ENCODE results near the gene PRRG3. TPM values are rescaled to one million over a fixed set of nuclear protein-coding genes. Genes with fewer than 3 reads are reported as not detected.
"Not testable (repeated sequence)": the region's sequence is repeated elsewhere in the genome, so short reads cannot be mapped to it uniquely, and the experiment has no call there.

Gene PRRG3
- total RNA-seq, 1 donor from 2014 or later, result 1.4 TPM

- Histone ChIP-seq H3K36me3 (no peaks in the 10 kb centered on the region), H3K4me3 (no peak overlapping the region), H3K4me1 (no peaks in the 10 kb centered on the region), H3K27me3 (no peaks in the 10 kb centered on the region), H3K9me3 (no peaks in the 10 kb centered on the region), H3K27ac (no peak overlapping the region)
- DNase-seq (no peak), ATAC-seq (no peak)
- TF ChIP-seq CTCF (IDR thresholded peaks at IDR 0.05), result no peak
- intact Hi-C loops (cut with DNase I), result no loop called here
These were observed 7.6 kb upstream of the PRRG3 start for GRCh38 chrX:151687635-151688034.

- DNase-seq (no peak), ATAC-seq (no peak)
- no peaks in the 10 kb centered on the region for H3K36me3 ChIP-seq
- H3K4me3 ChIP-seq, result no peak overlapping the region
- intact Hi-C loops (cut with DNase I), result no loop called here
- no peak overlapping the region for H3K27ac ChIP-seq
- no peaks in the 10 kb centered on the region for H3K9me3 ChIP-seq
- H3K4me1 ChIP-seq, result no peaks in the 10 kb centered on the region
- H3K27me3 ChIP-seq, result no peaks in the 10 kb centered on the region
- TF ChIP-seq CTCF (IDR thresholded peaks at IDR 0.05), result no peak
These were observed 6.6 kb upstream of the PRRG3 start for GRCh38 chrX:151688695-151689094.

DNA sequence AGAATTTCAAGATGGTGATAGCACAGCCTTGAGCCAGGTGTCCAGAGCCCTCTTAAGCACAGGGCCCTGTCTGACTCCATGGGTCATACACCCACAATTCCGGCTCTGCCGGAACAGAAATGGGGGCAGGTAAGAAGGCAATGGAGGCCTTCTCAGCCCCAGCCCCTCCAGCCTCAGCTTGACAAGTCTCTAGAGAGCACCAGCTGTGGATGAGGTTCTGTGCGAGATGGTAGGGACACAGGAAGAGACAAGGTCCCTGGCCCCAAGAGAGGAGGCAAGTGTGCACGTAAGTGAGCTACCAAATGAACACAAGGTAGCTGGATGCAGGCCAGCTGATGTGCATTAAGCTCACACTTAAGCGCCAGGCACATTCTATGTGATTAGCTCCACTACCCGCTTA, 2.4 kb upstream of the PRRG3 start:
- intact Hi-C loops (cut with DNase I), result no loop called here
- DNase-seq, result no peak

DNA sequence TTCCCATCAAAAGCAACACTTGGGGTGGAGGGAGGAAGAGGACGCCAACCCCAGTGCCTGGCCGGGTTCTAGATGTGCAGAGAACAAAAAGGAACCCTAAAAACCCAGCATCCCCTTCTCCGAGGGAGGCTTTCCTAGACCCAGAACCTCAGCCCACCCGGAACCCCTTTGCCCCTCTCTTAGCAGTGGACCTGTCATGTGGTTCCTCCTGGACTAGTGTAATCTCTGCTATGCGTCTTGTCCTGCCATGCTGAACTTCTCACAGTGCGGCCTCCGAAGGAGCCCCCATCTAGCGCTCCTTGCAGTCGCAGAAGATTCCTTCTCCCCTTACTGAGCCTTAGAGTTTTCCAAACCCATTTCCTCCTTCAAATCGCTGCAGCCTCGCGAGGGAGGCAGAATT, 1.1 kb upstream of the PRRG3 start:
- TF ChIP-seq CTCF (IDR thresholded peaks at IDR 0.05), result no peak
- Histone ChIP-seq H3K4me1 (no peaks in the 10 kb centered on the region), H3K27ac (no peak overlapping the region), H3K4me3 (no peak overlapping the region), H3K36me3 (no peaks in the 10 kb centered on the region), H3K9me3 (no peaks in the 10 kb centered on the region), H3K27me3 (no peaks in the 10 kb centered on the region)
- no peak for ATAC-seq
- intact Hi-C loops (cut with DNase I), result no loop called here
- no peak for DNase-seq

More for the DNA sequence above, 2.4 kb upstream of the PRRG3 start:
- Histone ChIP-seq H3K4me3 (no peak overlapping the region), H3K36me3 (no peaks in the 10 kb centered on the region), H3K4me1 (no peaks in the 10 kb centered on the region), H3K27me3 (no peaks in the 10 kb centered on the region), H3K9me3 (no peaks in the 10 kb centered on the region), H3K27ac (no peak overlapping the region)
- no peak for TF ChIP-seq CTCF (IDR thresholded peaks at IDR 0.05)
- ATAC-seq, result no peak

GRCh38 chrX:151695583-151696340, 504 bp downstream of the PRRG3 start:
- no peaks in the 10 kb centered on the region for H3K4me1 ChIP-seq
- no peaks in the 10 kb centered on the region for H3K36me3 ChIP-seq
- no peak overlapping the region for H3K27ac ChIP-seq
- no peak for TF ChIP-seq CTCF (IDR thresholded peaks at IDR 0.05)
- H3K4me3 ChIP-seq, result no peak overlapping the region
- intact Hi-C loops (cut with DNase I), result no loop called here
- H3K27me3 ChIP-seq, result no peaks in the 10 kb centered on the region
- no peak for DNase-seq
- H3K9me3 ChIP-seq, result no peaks in the 10 kb centered on the region
- ATAC-seq, result no peak

DNA sequence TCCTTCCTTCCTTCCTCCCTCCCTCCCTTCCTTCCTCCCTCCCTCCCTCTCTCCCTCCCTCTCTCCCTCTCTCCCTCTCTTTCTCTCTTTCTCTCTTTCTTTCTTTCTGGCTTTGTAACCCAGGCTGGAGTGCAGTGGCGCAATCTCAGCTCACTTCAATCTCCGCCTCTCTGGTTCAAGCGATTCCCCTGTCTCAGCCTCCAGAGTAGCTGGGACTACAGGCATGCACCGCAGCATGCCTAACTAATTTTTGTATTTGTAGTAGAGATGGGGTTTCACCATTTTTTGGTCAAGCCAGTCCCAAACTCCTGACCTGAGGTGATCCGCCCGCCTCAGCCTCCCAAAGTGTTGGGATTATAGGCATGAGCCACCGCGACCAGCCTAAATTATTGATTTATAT, 1.8 kb downstream of the PRRG3 start:
- H3K4me3 ChIP-seq; H3K4me1 ChIP-seq; H3K27ac ChIP-seq; H3K27me3 ChIP-seq; H3K36me3 ChIP-seq; ATAC-seq; DNase-seq; intact Hi-C loops (cut with DNase I); H3K9me3 ChIP-seq: not testable (repeated sequence)
